ENCODE results near the gene PRDX5. TPM values are rescaled to one million over a fixed set of nuclear protein-coding genes. Genes with fewer than 3 reads are reported as not detected.

The PRDX5 gene
- total and polyA plus RNA-seq, 9 of the 15 experiments (the other 6 are each of a cell fraction or from before 2014, with no cell fraction given): 40.8 to 327 (median 204) TPM

DNA sequence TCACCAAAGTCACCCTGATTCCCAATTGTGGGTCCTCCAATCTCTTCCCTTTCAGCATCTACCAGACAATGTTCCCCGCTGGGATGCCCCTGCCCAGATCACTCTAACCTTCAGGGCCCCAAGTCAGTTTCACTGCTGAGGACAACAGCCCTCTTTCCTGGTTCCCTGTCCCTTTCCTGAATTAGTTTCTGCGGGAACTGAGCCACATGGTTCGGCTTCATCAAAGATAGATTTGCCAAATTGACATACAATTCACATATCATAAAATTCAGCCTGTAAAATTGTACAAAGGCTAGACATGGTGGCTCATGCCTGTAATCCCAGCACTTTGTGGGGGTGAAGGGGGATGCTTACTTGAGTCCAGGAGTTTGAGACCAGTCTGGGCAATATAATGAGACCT, 10.1 kb downstream of the PRDX5 start:
- Histone ChIP-seq H3K4me3 (no peak overlapping the region), H3K79me2 (ENCODE audit: control insufficient read depth, insufficient read depth, low read length) (no peaks in the 10 kb centered on the region), H3K9ac (ENCODE audit: insufficient read depth in 1 of 2, low read depth in 2 of 2, low read length in 2 of 2) (no peak overlapping the region), H3K27ac (ENCODE audit: extremely low read depth, low read depth, low read length) (no peak overlapping the region), H4K20me1 (replicated peaks; ENCODE audit: control insufficient read depth, insufficient read depth, low read length) (no peaks in the 10 kb centered on the region), H3K27me3 (ENCODE audit: control insufficient read depth in 2 of 2, insufficient read depth in 2 of 2, low read length in 2 of 2) (no peaks in the 10 kb centered on the region), H3K9me3 (replicated peaks; ENCODE audit: control insufficient read depth, insufficient read depth, low read depth, low read length) (no peaks in the 10 kb centered on the region; the same call in 1 of the 2 replicates), H3K36me3 (ENCODE audit: control insufficient read depth, insufficient read depth, low read length) (no peaks in the 10 kb centered on the region; the same call in 2 of the 3 replicates), H2AFZ (ENCODE audit: low read depth, low read length) (no peak overlapping the region), H3K9me1 (ENCODE audit: control insufficient read depth, insufficient read depth, low read length) (no peaks in the 10 kb centered on the region), H3K4me1 (replicated peaks in 1 of 2; ENCODE audit: control insufficient read depth in 2 of 2, insufficient read depth in 2 of 2, low read length in 2 of 2) (peaks cover 21 to 44% of the 10 kb centered on the region in 2 experiments), H3K4me2 (ENCODE audit: insufficient read depth, low read length) (no peak overlapping the region)
- FAIRE-seq: no peak
- ChIA-PET CTCF (ENCODE audit: low intra/inter-chr PET ratio) (no interaction called here), POLR2A (interaction anchor here (1.5 kb wide), 1 partner anchor 10 kb away, joined by 6 read pairs; the partner anchor contains the start of genes PRDX5 and TRMT112)
- intact Hi-C loops (cut with micrococcal nuclease): no loop called here
- TF ChIP-seq PRMT5 (CRISPR knock-in tag; IDR thresholded peaks at IDR 0.05) (no peak), ZFP36 (IDR thresholded peaks at IDR 0.05; ENCODE audit: low read depth, low read length, partially characterized antibody) (no peak), TBP (optimal IDR thresholded peaks at IDR 0.05; ENCODE audit: low read depth, low read length) (no peak), JUND (IDR thresholded peaks at IDR 0.05; ENCODE audit: borderline replicate concordance, low read depth, low read length) (no peak), JUND (tag; IDR thresholded peaks at IDR 0.05; ENCODE audit: borderline replicate concordance, low read depth, low read length) (no peak), EHMT2 (IDR thresholded peaks at IDR 0.05) (no peak), LARP7 (IDR thresholded peaks at IDR 0.05) (no peak), RBM39 (optimal IDR thresholded peaks at IDR 0.05; ENCODE audit: low read depth, low read length) (no peak), STAT5B (CRISPR knock-in tag; IDR thresholded peaks at IDR 0.05) (no peak)
- TF ChIP-seq, protein P1, sequence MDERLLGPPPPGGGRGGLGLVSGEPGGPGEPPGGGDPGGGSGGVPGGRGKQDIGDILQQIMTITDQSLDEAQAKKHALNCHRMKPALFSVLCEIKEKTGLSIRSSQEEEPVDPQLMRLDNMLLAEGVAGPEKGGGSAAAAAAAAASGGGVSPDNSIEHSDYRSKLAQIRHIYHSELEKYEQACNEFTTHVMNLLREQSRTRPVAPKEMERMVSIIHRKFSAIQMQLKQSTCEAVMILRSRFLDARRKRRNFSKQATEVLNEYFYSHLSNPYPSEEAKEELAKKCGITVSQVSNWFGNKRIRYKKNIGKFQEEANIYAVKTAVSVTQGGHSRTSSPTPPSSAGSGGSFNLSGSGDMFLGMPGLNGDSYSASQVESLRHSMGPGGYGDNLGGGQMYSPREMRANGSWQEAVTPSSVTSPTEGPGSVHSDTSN (CRISPR knock-in tag; IDR thresholded peaks at IDR 0.05; ENCODE audit: low read depth): no peak
- TF ChIP-seq, protein P1 (tag; conservative IDR thresholded peaks at IDR 0.05; ENCODE audit: low read depth): no peak
- TF ChIP-seq, protein P2, sequence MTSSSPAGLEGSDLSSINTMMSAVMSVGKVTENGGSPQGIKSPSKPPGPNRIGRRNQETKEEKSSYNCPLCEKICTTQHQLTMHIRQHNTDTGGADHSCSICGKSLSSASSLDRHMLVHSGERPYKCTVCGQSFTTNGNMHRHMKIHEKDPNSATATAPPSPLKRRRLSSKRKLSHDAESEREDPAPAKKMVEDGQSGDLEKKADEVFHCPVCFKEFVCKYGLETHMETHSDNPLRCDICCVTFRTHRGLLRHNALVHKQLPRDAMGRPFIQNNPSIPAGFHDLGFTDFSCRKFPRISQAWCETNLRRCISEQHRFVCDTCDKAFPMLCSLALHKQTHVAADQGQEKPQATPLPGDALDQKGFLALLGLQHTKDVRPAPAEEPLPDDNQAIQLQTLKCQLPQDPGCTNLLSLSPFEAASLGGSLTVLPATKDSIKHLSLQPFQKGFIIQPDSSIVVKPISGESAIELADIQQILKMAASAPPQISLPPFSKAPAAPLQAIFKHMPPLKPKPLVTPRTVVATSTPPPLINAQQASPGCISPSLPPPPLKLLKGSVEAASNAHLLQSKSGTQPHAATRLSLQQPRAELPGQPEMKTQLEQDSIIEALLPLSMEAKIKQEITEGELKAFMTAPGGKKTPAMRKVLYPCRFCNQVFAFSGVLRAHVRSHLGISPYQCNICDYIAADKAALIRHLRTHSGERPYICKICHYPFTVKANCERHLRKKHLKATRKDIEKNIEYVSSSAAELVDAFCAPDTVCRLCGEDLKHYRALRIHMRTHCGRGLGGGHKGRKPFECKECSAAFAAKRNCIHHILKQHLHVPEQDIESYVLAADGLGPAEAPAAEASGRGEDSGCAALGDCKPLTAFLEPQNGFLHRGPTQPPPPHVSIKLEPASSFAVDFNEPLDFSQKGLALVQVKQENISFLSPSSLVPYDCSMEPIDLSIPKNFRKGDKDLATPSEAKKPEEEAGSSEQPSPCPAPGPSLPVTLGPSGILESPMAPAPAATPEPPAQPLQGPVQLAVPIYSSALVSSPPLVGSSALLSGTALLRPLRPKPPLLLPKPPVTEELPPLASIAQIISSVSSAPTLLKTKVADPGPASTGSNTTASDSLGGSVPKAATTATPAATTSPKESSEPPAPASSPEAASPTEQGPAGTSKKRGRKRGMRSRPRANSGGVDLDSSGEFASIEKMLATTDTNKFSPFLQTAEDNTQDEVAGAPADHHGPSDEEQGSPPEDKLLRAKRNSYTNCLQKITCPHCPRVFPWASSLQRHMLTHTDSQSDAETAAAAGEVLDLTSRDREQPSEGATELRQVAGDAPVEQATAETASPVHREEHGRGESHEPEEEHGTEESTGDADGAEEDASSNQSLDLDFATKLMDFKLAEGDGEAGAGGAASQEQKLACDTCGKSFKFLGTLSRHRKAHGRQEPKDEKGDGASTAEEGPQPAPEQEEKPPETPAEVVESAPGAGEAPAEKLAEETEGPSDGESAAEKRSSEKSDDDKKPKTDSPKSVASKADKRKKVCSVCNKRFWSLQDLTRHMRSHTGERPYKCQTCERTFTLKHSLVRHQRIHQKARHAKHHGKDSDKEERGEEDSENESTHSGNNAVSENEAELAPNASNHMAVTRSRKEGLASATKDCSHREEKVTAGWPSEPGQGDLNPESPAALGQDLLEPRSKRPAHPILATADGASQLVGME (CRISPR knock-in tag; IDR thresholded peaks at IDR 0.05): no peak
- TF ChIP-seq, protein P3, sequence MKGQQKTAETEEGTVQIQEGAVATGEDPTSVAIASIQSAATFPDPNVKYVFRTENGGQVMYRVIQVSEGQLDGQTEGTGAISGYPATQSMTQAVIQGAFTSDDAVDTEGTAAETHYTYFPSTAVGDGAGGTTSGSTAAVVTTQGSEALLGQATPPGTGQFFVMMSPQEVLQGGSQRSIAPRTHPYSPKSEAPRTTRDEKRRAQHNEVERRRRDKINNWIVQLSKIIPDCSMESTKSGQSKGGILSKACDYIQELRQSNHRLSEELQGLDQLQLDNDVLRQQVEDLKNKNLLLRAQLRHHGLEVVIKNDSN (CRISPR knock-in tag; IDR thresholded peaks at IDR 0.05): no peak
- no peak for ATAC-seq
- WGBS (ENCODE audit: insufficient coverage, low coverage, missing lambda C conversion rate): 89% methylated on average over 3 of the region's 3 CpGs
- in situ Hi-C loops (cut with MboI): no loop called here
- DNase-seq (ENCODE audit: extremely low read depth in 1 of 4, low spot score in 3 of 4): no peak
- no TSS peak for BruUV-seq (replicated peaks)
